Measurements from ENCODE around the gene LRP6.

- TF ChIP-seq CTCF (IDR thresholded peaks at IDR 0.05) (no peak), POLR2A (IDR thresholded peaks at IDR 0.05) (no peak)
These were observed 30.5 kb upstream of the LRP6 start for GRCh38 chr12:12297201-12297830.

Measured in adrenal gland (tissue), 5 donors.